Erythroblast (primary cell): ENCODE data around the gene MAP2.

Experiments
- DNase-seq, 2 experiments: peaks; one replicate each; lab custom pipeline; 2025; lab: John Stamatoyannopoulos, UW
- GATA1 ChIP-seq: IDR thresholded peaks from 2 replicates; pipeline ENCODE4 v1.6.1; 2011; ENCODE audit warnings: low read depth, mild to moderate bottlenecking, control low read depth, low read length, moderate library complexity
- POLR2A ChIP-seq: IDR thresholded peaks from 2 replicates; pipeline ENCODE4 v1.6.1; 2011; ENCODE audit warnings: mild to moderate bottlenecking, low read length

Gene MAP2

DNA sequence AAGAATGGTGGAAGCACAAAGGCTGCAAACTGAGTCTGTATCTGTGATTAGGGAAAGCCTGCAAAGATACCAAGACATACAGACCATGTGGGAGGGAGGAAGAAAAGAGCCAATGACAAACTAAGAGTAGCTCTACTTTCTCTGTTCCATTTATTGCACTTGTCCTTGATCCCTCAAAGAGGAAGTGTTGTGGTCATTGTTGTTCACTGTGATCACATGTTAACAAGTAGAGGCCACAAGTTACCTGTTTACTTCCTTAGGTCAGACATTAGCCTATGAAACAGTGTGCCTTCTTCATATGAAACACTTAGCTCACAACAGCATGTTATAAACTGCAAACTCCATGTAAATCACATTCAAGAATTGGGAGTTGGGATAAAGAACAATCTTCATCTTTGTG lies 32.6 kb downstream of the MAP2 start:
- TF ChIP-seq GATA1 (no peak), POLR2A (no peak)
- no peak for DNase-seq

DNA sequence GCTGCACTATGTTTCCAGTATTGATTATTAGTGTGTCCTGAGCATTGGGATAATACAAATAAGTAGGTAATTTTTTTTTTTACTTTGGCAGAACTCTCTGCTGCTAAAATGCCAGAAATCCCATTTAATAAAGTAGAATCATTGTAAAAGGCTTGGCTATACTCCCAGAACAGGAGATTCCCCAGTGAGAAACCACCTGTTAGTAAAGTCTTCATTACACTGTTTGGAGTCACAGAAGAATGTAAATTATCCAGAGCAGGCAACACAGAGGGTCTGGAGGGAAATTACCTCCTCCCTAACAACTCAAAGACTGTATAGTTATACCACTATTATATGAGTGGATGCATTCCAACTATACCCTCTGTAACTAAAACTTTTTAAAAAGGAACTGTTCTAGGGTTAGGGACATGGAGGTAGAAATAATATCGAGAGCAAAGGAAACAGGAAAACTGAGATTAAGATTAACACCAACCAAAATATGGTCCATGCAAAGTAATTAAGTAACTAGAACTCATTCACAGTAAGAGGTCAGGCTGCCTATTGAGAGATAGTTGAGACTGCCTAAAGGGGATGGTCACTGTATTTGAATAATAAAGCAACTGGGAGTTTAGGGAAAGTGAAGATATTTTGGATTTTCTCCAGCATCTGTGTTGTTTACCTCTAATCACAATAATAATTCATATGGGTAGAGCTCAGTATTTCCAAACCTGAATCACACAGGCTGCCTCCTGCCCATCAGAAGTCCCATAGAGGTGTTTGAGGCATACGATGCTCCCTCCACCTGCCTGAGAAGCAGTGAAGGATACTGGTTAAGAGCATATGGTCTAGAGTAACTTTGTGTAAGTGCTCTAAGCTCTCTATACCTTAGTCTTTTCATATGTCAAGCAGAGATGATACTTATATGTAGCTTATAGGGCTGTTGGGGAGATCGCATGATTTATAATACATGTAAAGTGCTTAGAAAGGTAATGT lies 34.4 kb downstream of the MAP2 start:
- TF ChIP-seq POLR2A (no peak), GATA1 (no peak)
- DNase-seq: no peak

- DNase-seq: no peak
- TF ChIP-seq GATA1 (no peak), POLR2A (no peak)
Observed at GRCh38 chr2:209459359-209459758, 35.5 kb downstream of the MAP2 start.

- no peak for TF ChIP-seq POLR2A
- no peak for TF ChIP-seq GATA1
- DNase-seq: no peak
Observed at GRCh38 chr2:209460151-209460761, 36.4 kb downstream of the MAP2 start.

GRCh38 chr2:209463226-209463625 lies 39.4 kb downstream of the MAP2 start:
- no peak for TF ChIP-seq POLR2A
- no peak for TF ChIP-seq GATA1

DNA sequence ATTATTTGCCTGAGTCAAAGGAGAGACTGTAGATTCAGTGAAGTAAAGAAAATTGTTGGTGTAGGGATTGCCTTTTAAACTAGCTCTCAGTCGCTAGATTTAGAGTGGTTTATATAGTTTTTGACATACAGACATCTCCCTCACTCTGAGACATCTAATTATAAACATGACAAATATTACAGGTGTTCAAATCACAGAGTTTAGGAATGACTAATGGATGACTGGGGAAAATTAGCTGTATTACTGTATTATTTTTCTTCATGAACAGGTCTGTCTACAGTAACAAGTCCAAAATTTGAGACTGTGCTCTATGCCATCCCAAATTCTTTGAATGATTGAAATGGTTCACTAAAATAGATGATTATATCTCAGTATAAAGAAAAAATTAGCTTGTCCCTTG lies 40.0 kb downstream of the MAP2 start:
- no peak for DNase-seq
- TF ChIP-seq GATA1 (no peak), POLR2A (no peak)

More at GRCh38 chr2:209463226-209463625, 39.4 kb downstream of the MAP2 start:
- DNase-seq: no peak

DNA sequence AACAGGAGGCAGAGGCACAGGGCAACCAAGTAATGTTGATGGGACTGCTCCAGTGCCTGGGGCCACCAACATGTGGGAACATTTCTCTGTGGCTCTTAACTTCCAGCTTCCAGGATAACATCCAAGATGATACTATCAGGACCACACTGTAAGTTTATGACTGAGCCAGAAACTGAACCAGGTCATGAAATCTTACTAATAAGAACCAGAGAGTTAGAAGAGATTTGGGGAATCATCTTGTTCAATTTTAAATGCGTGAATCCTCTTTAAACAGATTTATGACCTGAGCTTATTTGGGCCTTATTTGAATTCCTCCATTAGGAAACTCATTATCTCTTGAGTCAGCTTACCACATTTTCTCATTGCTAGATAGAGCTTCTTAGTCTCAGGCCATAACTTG lies 45.0 kb downstream of the MAP2 start:
- DNase-seq: no peak
- TF ChIP-seq GATA1 (no peak), POLR2A (no peak)

DNA sequence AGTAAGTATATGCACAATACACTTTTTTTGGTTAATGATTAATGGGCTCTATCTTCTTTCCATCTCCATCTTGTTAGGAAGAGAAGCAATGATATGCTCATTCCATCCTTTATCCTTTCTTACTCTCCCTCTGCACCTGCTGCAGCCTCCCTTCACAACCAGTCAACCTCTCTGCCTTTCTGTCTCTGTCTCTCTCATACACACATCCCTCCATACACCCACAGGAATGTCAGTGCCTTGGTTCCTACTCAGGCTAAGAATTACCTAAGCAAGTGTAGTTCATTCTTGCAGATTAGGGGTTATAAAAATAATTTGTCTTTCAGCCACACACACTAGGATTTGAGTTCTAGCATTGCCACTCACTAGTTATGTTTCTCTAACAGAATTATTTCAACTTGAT lies 45.6 kb downstream of the MAP2 start:
- no peak for TF ChIP-seq GATA1
- TF ChIP-seq POLR2A: no peak
- DNase-seq: no peak

- TF ChIP-seq GATA1 (no peak), POLR2A (no peak)
- no peak for DNase-seq
Observed at GRCh38 chr2:209470466-209470865, 46.6 kb downstream of the MAP2 start.

DNA sequence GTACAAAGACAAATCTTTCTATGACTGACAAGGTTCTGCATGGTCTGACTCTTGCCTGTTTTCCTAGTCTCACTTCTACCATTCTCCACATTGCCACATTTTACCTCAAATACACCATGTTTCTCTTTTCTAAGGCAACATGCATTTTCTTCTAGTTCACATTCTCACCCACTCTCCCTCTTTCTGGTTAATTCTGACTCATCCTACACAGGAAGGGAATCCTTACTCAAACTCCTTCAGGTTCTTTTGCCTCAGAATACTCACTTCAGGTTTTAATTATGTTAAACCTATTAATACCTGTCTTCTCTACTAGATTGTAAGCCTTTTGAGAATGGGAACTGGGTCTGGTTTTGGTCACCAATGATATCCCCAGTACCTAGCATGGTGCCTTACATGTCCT lies 47.2 kb downstream of the MAP2 start:
- TF ChIP-seq GATA1 (no peak), POLR2A (no peak)

GRCh38 chr2:209472112-209472832 lies 48.4 kb downstream of the MAP2 start:
- no peak for DNase-seq
- TF ChIP-seq GATA1 (no peak), POLR2A (no peak)

More for the DNA sequence above, 47.2 kb downstream of the MAP2 start:
- DNase-seq: no peak

DNA sequence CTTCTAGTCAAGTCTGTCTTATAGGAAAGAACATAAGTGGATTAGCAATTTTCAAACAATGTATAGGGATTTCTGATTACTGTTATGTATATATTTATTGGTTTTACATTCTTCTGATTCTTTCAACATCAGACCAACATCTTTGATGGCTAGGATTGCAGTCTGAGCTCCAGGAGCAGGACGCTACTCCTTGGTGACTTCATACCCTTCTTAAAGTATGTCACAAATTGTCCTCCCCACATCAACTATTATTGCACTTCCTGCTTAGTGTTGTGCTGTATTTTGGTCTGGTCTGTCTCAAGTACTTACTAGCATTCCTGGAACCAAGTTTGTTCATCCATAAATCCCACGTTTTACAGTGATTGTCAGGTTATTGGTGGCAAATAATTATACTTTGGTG lies 49.0 kb downstream of the MAP2 start:
- DNase-seq: no peak
- TF ChIP-seq GATA1: no peak
- TF ChIP-seq POLR2A: no peak

- TF ChIP-seq POLR2A (no peak), GATA1 (no peak)
- DNase-seq: no peak
Observed at GRCh38 chr2:209473930-209474419, 50.1 kb downstream of the MAP2 start.

DNA sequence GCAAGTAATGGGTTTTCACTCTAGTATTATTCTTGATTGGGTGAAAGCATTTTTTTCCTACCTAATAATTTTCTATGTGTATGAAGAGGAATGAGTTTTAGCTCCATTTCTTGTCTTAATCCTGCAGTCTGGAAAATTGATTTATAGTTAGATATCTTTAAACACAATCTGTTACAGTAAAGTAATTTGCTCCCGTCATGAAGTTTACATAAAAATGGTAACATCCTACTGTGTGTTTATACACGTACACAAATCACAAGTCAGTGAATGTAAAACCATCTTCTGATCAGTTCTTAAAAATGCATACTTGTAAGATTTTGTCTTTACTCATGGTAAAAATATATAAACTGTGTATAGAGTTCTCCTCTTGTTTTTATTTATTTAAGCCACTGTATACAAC lies 51.1 kb downstream of the MAP2 start:
- DNase-seq: no peak
- no peak for TF ChIP-seq GATA1
- TF ChIP-seq POLR2A: no peak
